HepG2 (cell line): ENCODE measurements around the gene NINL. TPM values are rescaled to one million over a fixed set of nuclear protein-coding genes. Genes with fewer than 3 reads are reported as not detected.
A peak's percentile ranks its signal among the peaks of the same experiment; 100 is the strongest.

ENCODE experiments used
- AGO2 ChIP-seq: fragments of 200-400 bp; formaldehyde crosslinking; optimal IDR thresholded peaks from 2 replicates; pipeline ENCODE3; 2017; ENCODE audit warnings: mild to moderate bottlenecking, low read depth, low read length, moderate library complexity
- ARNT2 ChIP-seq: sonication (generic); formaldehyde crosslinking; IDR thresholded peaks from 2 replicates; pipeline ENCODE4 v1.8.0; 2022; ENCODE audit warnings: mild to moderate bottlenecking, low read depth, missing genetic modification reagents, moderate library complexity
- BCL6 ChIP-seq: IDR thresholded peaks from 2 replicates; pipeline ENCODE4 v1.6.1; 2016; ENCODE audit warnings: missing genetic modification reagents, missing compliant biosample characterization
- DNMT3B ChIP-seq: conservative IDR thresholded peaks from 2 replicates; pipeline ENCODE4 v1.6.1; 2016; ENCODE audit warnings: missing biosample characterization, control low read depth
- HMG20A ChIP-seq: IDR thresholded peaks from 2 replicates; pipeline ENCODE4 v1.6.1; 2016; ENCODE audit warnings: borderline replicate concordance
- KLF15 ChIP-seq: sonication (generic); formaldehyde crosslinking; IDR thresholded peaks from 2 replicates; pipeline ENCODE4 v1.8.1; 2023; ENCODE audit warnings: borderline replicate concordance, mild to moderate bottlenecking, inconsistent platforms, missing genetic modification reagents, mixed read lengths
- NFIB ChIP-seq: sonication (generic); formaldehyde crosslinking; IDR thresholded peaks from 2 replicates; pipeline ENCODE4 v1.9.0; 2021; ENCODE audit warnings: missing genetic modification reagents, mild to moderate bottlenecking, borderline replicate concordance
- RAD21 ChIP-seq: fragments of 450-650 bp; formaldehyde crosslinking; IDR thresholded peaks from 2 replicates; pipeline ENCODE4 v1.5.0; 2020; ENCODE audit warnings: mild to moderate bottlenecking
- RFX3 ChIP-seq: IDR thresholded peaks from 2 replicates; pipeline ENCODE4 v1.6.1; 2016; ENCODE audit warnings: missing biosample characterization, missing genetic modification reagents
- SCMH1 ChIP-seq: sonication (generic); formaldehyde crosslinking; IDR thresholded peaks from 2 replicates; pipeline ENCODE4 v1.9.0; 2021; ENCODE audit warnings: missing genetic modification reagents, mild to moderate bottlenecking, borderline replicate concordance
- TEAD3 ChIP-seq: optimal IDR thresholded peaks from 2 replicates; pipeline ENCODE3; 2016; ENCODE audit warnings: borderline replicate concordance
- U2AF1 ChIP-seq: fragments of 200-400 bp; formaldehyde crosslinking; optimal IDR thresholded peaks from 2 replicates; pipeline ENCODE3; 2017; ENCODE audit warnings: mild to moderate bottlenecking, low read depth, low read length
- YEATS2 ChIP-seq: sonication (generic); formaldehyde crosslinking; IDR thresholded peaks from 2 replicates; pipeline ENCODE4 v1.4.0; 2020; ENCODE audit warnings: missing genetic modification reagents, borderline replicate concordance
- ZFX ChIP-seq: sonication (generic); formaldehyde crosslinking; IDR thresholded peaks from 2 replicates; pipeline ENCODE4 v1.4.0; 2020; ENCODE audit warnings: mild to moderate bottlenecking, low read depth, missing genetic modification reagents, moderate library complexity
- ZNF225 ChIP-seq: sonication (generic); formaldehyde crosslinking; IDR thresholded peaks from 2 replicates; pipeline ENCODE4 v1.4.0; 2020; ENCODE audit warnings: mild to moderate bottlenecking, missing genetic modification reagents
- ZNF501 ChIP-seq: sonication (generic); formaldehyde crosslinking; IDR thresholded peaks from 2 replicates; pipeline ENCODE4 v1.5.1; 2020; ENCODE audit warnings: mild to moderate bottlenecking, moderate library complexity, missing genetic modification reagents
- ZNF549 ChIP-seq: sonication (generic); formaldehyde crosslinking; IDR thresholded peaks from 2 replicates; pipeline ENCODE4 v1.5.0; 2020; ENCODE audit warnings: missing genetic modification reagents
- ZNF556 ChIP-seq: sonication (generic); formaldehyde crosslinking; IDR thresholded peaks from 2 replicates; pipeline ENCODE4 v1.4.0; 2020; ENCODE audit warnings: mild to moderate bottlenecking, missing genetic modification reagents, borderline replicate concordance
- ZNF580 ChIP-seq: IDR thresholded peaks from 2 replicates; pipeline ENCODE4 v1.6.1; 2016; ENCODE audit warnings: low read depth, borderline replicate concordance
- ZNF883 ChIP-seq: sonication (generic); formaldehyde crosslinking; IDR thresholded peaks from 2 replicates; pipeline ENCODE4 v1.5.1; 2020; ENCODE audit warnings: mild to moderate bottlenecking, missing genetic modification reagents; ENCODE audit errors: not compliant biosample characterization
- polyA plus RNA-seq, 8 experiments: library from polyadenylated mRNA; depleted of rRNA in 3 of 8; stranded (reverse) in 7 of 8; unstranded in 1 of 8; fragments of >200 nt; fragmentation: Illumina TruSeq in 4 of 8; extraction: Trizol in 4 of 8; gene quantifications; 2 replicates each; pipeline versions ENCODE4 v1.2.1 to v1.2.3, GENCODE V29; 2011 to 2016; ENCODE audit warnings: low read depth in 4 of 8, missing spikeins in 1 of 8, mixed read lengths in 1 of 8; ENCODE audit not compliant: insufficient read depth in 1 of 8
- total RNA-seq, 5 experiments: library from RNA; depleted of rRNA; stranded (reverse); fragments of >200 nt; fragmentation: Illumina TruSeq; extraction: Trizol; gene quantifications; 2 replicates each; pipeline ENCODE4 v1.2.3, GENCODE V29; 2016; ENCODE audit warnings: low read depth in 1 of 5
- TF ChIP-seq, protein P1 (sequence below): sonication (generic); formaldehyde crosslinking; IDR thresholded peaks from 2 replicates; pipeline ENCODE4 v1.4.0; 2020; ENCODE audit warnings: missing genetic modification reagents
- TF ChIP-seq, protein P2 (sequence below): sonication (generic); formaldehyde crosslinking; IDR thresholded peaks from 2 replicates; pipeline ENCODE4 v1.9.0; 2021; ENCODE audit warnings: missing genetic modification reagents, borderline replicate concordance

NINL gene
- total and polyA plus RNA-seq, 2 of the 13 experiments (the other 11 are each of a cell fraction or from before 2014, with no cell fraction given): 32.3 to 34.3 TPM

- TF ChIP-seq, protein P1, sequence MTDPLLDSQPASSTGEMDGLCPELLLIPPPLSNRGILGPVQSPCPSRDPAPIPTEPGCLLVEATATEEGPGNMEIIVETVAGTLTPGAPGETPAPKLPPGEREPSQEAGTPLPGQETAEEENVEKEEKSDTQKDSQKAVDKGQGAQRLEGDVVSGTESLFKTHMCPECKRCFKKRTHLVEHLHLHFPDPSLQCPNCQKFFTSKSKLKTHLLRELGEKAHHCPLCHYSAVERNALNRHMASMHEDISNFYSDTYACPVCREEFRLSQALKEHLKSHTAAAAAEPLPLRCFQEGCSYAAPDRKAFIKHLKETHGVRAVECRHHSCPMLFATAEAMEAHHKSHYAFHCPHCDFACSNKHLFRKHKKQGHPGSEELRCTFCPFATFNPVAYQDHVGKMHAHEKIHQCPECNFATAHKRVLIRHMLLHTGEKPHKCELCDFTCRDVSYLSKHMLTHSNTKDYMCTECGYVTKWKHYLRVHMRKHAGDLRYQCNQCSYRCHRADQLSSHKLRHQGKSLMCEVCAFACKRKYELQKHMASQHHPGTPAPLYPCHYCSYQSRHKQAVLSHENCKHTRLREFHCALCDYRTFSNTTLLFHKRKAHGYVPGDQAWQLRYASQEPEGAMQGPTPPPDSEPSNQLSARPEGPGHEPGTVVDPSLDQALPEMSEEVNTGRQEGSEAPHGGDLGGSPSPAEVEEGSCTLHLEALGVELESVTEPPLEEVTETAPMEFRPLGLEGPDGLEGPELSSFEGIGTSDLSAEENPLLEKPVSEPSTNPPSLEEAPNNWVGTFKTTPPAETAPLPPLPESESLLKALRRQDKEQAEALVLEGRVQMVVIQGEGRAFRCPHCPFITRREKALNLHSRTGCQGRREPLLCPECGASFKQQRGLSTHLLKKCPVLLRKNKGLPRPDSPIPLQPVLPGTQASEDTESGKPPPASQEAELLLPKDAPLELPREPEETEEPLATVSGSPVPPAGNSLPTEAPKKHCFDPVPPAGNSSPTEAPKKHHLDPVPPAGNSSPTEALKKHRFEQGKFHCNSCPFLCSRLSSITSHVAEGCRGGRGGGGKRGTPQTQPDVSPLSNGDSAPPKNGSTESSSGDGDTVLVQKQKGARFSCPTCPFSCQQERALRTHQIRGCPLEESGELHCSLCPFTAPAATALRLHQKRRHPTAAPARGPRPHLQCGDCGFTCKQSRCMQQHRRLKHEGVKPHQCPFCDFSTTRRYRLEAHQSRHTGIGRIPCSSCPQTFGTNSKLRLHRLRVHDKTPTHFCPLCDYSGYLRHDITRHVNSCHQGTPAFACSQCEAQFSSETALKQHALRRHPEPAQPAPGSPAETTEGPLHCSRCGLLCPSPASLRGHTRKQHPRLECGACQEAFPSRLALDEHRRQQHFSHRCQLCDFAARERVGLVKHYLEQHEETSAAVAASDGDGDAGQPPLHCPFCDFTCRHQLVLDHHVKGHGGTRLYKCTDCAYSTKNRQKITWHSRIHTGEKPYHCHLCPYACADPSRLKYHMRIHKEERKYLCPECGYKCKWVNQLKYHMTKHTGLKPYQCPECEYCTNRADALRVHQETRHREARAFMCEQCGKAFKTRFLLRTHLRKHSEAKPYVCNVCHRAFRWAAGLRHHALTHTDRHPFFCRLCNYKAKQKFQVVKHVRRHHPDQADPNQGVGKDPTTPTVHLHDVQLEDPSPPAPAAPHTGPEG (CRISPR knock-in tag): peak; percentile 97
- TF ChIP-seq RAD21 (CRISPR knock-in tag): peak; percentile 62
- TF ChIP-seq ZNF580 (CRISPR knock-in tag): peak; percentile 98
- TF ChIP-seq ZNF556: peak; percentile 95
- TF ChIP-seq NFIB (CRISPR knock-in tag): no peak
- TF ChIP-seq SCMH1 (CRISPR knock-in tag): no peak
- TF ChIP-seq ARNT2 (CRISPR knock-in tag): peak; percentile 98
- TF ChIP-seq ZNF549: peak; percentile 91; the same call in 1 of the 2 replicates
- TF ChIP-seq HMG20A (CRISPR knock-in tag): peak; percentile 34; the same call in 1 of the 2 replicates
- TF ChIP-seq TEAD3 (CRISPR knock-in tag): peak; percentile 84
- TF ChIP-seq, protein P2, sequence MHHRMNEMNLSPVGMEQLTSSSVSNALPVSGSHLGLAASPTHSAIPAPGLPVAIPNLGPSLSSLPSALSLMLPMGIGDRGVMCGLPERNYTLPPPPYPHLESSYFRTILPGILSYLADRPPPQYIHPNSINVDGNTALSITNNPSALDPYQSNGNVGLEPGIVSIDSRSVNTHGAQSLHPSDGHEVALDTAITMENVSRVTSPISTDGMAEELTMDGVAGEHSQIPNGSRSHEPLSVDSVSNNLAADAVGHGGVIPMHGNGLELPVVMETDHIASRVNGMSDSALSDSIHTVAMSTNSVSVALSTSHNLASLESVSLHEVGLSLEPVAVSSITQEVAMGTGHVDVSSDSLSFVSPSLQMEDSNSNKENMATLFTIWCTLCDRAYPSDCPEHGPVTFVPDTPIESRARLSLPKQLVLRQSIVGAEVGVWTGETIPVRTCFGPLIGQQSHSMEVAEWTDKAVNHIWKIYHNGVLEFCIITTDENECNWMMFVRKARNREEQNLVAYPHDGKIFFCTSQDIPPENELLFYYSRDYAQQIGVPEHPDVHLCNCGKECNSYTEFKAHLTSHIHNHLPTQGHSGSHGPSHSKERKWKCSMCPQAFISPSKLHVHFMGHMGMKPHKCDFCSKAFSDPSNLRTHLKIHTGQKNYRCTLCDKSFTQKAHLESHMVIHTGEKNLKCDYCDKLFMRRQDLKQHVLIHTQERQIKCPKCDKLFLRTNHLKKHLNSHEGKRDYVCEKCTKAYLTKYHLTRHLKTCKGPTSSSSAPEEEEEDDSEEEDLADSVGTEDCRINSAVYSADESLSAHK (CRISPR knock-in tag): peak; percentile 32; the same call in 1 of the 2 replicates
- TF ChIP-seq ZNF225: peak; percentile 99
- peak; percentile 97 for TF ChIP-seq KLF15 (CRISPR knock-in tag)
- TF ChIP-seq RFX3 (CRISPR knock-in tag): peak; percentile 40; the same call in 1 of the 2 replicates
- TF ChIP-seq ZNF883 (CRISPR knock-in tag): peak; percentile 96
- TF ChIP-seq BCL6: peak; percentile 60; the same call in 1 of the 2 replicates
- TF ChIP-seq ZNF501 (CRISPR knock-in tag): peak; percentile 95
- peak; percentile 98 for TF ChIP-seq AGO2
- TF ChIP-seq YEATS2 (CRISPR knock-in tag): peak; percentile 99
- peak; percentile 97 for TF ChIP-seq U2AF1
- TF ChIP-seq DNMT3B (CRISPR knock-in tag): no peak
- TF ChIP-seq ZFX (CRISPR knock-in tag): peak; percentile 96; the same call in 1 of the 2 replicates
These were observed 38.6 kb upstream of the NINL start, which contains the start of gene NANP (continued) for GRCh38 chr20:25623736-25624499.
